ENCODE measurements around the gene SRSF2.
"Not testable (repeated sequence)": the region's sequence is repeated elsewhere in the genome, so short reads cannot be mapped to it uniquely, and the experiment has no call there.

The SRSF2 gene

DNA sequence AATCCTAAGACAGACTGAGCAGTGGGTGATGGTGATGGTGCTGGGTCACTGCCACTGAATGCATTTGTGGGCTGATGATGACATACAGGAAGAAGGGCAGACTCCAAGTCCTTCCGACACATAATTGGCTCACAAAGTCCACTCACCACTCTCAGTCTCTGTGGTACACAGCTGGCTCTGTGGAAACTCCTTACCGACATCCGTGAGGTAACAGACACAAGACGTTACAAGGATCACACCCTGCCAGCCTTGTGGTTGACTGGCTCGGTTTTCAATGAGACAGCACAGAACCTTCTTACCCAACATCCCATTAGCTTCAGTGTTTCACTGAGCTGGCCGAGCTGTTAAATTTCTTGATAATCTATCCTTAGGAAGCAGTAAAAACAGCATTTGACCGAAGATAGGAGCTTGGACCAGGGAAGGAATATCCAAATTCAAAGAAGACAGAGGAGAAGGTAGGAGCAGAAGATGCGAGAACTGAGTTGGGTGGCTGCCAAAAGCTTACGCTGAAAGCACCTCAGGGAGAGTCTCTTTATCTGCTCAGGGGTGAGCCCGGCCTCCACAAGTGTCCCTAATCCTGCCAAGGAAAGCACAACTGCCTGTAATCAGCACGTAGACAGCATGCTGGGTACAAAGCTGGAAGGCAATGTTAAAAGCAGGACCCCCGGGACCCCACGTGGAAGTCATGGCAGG lies 20.8 kb downstream of the SRSF2 start:
- Histone ChIP-seq H3K4me3 (ENCODE audit: low read depth in 1 of 2, low read length in 2 of 2) (no peak overlapping the region), H3K4me1 (ENCODE audit: control insufficient read depth in 1 of 2, insufficient read depth in 2 of 2, low read length in 2 of 2) (peaks cover 1 to 38% of the 10 kb centered on the region in 2 donors), H3K27ac (ENCODE audit: low read length) (peak overlapping the region; percentile 62), H3K9me3 (ENCODE audit: control insufficient read depth in 1 of 2, low read length in 2 of 2) (no peaks in the 10 kb centered on the region), H3K27me3 (ENCODE audit: low read depth, low read length) (no peaks in the 10 kb centered on the region), H3K36me3 (ENCODE audit: control insufficient read depth in 1 of 2, insufficient read depth in 2 of 2, low read length in 2 of 2) (peaks cover 61 to 80% of the 10 kb centered on the region in 2 donors)

DNA sequence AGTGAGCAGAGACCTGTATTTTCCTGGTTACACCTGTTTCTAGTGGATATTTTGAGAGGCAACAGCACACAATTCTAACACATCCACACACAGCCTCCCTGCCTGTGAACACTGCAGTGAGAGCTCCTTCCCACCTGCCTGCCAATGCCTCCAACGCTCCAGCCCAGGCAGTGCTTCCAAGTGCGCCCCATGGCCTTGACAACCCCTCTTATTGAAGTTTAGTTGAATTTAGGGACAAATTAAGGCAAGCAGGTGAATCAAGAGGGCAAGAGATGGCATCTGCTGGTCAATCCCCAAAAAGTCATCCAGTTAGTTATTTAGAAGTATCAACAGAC lies 21.7 kb downstream of the SRSF2 start:
- Histone ChIP-seq H3K4me3 (ENCODE audit: low read depth in 1 of 2, low read length in 2 of 2) (no peak overlapping the region), H3K27ac (ENCODE audit: low read length) (peak overlapping the region; percentile 46), H3K36me3 (ENCODE audit: control insufficient read depth in 1 of 2, insufficient read depth in 2 of 2, low read length in 2 of 2) (peaks cover 53 to 72% of the 10 kb centered on the region in 2 donors), H3K4me1 (ENCODE audit: control insufficient read depth in 1 of 2, insufficient read depth in 2 of 2, low read length in 2 of 2) (peaks cover 4 to 37% of the 10 kb centered on the region in 2 donors), H3K9me3 (ENCODE audit: control insufficient read depth in 1 of 2, low read length in 2 of 2) (no peaks in the 10 kb centered on the region), H3K27me3 (ENCODE audit: low read depth, low read length) (no peaks in the 10 kb centered on the region)

DNA sequence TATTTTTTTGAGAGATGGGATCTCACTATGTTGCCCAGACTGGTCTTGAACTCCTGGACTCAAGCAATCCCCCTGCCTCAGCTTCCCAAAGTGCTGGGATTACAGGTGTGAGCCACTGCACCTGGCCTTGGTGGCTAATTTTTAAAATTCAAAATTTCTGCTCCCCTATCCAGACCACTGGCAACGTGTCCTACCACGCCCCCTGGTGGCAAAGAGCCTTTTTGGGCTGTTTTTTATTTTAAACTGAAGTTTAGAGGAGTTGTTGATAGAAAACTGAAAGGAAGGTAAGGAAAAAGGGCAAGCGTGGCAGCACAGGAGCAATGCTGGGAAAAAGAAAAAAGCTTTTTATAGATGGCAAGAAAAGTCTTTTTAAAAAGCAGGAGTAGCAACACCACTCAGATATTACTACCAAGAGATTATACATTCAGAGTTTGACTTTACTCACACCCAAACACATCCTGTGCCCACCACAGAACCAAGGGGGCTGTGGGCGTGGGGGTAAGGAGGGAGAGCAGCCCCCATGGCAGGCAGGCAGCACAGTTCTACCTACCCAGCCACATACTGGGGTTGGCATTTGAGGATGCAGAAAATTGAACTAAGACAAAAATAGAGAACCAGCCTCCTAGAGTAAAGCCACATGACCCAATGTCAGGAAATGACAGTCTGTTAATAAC lies 22.2 kb downstream of the SRSF2 start:
- Histone ChIP-seq H3K36me3 (ENCODE audit: control insufficient read depth in 1 of 2, insufficient read depth in 2 of 2, low read length in 2 of 2) (peaks cover 48 to 67% of the 10 kb centered on the region in 2 donors), H3K4me1 (ENCODE audit: control insufficient read depth in 1 of 2, insufficient read depth in 2 of 2, low read length in 2 of 2) (peaks cover 4 to 37% of the 10 kb centered on the region in 2 donors), H3K27ac (ENCODE audit: low read length) (peak overlapping the region; percentile 46), H3K9me3 (ENCODE audit: control insufficient read depth in 1 of 2, low read length in 2 of 2) (no peaks in the 10 kb centered on the region), H3K4me3 (ENCODE audit: low read depth in 1 of 2, low read length in 2 of 2) (no peak overlapping the region), H3K27me3 (ENCODE audit: low read depth, low read length) (no peaks in the 10 kb centered on the region)

DNA sequence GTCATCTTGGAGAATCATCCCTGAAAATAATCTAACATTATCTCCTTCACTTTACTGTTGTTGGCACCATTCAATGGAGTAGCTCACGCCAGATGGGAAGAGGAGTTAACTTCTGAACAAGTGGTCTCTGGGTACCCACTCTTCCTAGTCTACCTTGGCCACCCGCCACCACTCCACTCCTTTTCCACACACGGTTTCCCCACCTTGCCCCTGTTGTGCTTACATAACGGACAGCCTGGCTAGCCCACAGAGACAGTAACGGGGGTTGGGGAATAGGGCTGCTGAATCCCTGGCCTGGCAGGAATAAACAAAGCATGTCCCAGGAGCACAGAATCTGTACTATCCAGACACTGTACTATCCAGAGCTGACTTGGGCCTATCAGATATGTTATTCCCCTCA lies 22.8 kb downstream of the SRSF2 start:
- peaks cover 42 to 60% of the 10 kb centered on the region in 2 donors for H3K36me3 ChIP-seq (ENCODE audit: control insufficient read depth in 1 of 2, insufficient read depth in 2 of 2, low read length in 2 of 2)
- no peaks in the 10 kb centered on the region for H3K27me3 ChIP-seq (ENCODE audit: low read depth, low read length)
- no peak overlapping the region for H3K27ac ChIP-seq (ENCODE audit: low read length)
- H3K4me3 ChIP-seq (ENCODE audit: low read depth in 1 of 2, low read length in 2 of 2): no peak overlapping the region
- H3K4me1 ChIP-seq (ENCODE audit: control insufficient read depth in 1 of 2, insufficient read depth in 2 of 2, low read length in 2 of 2): peaks cover 4 to 37% of the 10 kb centered on the region in 2 donors
- no peaks in the 10 kb centered on the region for H3K9me3 ChIP-seq (ENCODE audit: control insufficient read depth in 1 of 2, low read length in 2 of 2)

DNA sequence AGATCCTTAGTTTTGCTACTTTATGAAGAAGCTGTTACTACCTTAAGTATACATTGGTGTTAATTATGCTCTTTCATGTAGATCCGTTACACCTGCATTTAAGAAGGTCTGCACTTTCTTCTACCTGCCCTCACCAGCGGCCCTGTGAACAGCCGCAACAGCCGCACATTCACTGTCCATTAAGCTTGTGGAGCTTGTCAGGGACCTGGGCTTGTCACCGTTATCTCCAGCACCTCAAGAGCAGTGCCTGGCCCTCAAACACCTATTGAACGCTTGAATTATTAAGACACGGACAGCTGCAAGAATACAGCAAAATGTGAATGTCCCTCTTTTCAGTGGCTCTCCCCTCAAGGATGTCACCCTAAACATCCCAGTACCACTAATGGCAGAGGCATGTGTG lies 23.4 kb downstream of the SRSF2 start:
- peaks cover 4 to 40% of the 10 kb centered on the region in 2 donors for H3K4me1 ChIP-seq (ENCODE audit: control insufficient read depth in 1 of 2, insufficient read depth in 2 of 2, low read length in 2 of 2)
- no peaks in the 10 kb centered on the region for H3K9me3 ChIP-seq (ENCODE audit: control insufficient read depth in 1 of 2, low read length in 2 of 2)
- H3K36me3 ChIP-seq (ENCODE audit: control insufficient read depth in 1 of 2, insufficient read depth in 2 of 2, low read length in 2 of 2): peaks cover 36 to 55% of the 10 kb centered on the region in 2 donors
- H3K27ac ChIP-seq (ENCODE audit: low read length): no peak overlapping the region
- H3K4me3 ChIP-seq (ENCODE audit: low read depth in 1 of 2, low read length in 2 of 2): no peak overlapping the region
- H3K27me3 ChIP-seq (ENCODE audit: low read depth, low read length): no peaks in the 10 kb centered on the region

DNA sequence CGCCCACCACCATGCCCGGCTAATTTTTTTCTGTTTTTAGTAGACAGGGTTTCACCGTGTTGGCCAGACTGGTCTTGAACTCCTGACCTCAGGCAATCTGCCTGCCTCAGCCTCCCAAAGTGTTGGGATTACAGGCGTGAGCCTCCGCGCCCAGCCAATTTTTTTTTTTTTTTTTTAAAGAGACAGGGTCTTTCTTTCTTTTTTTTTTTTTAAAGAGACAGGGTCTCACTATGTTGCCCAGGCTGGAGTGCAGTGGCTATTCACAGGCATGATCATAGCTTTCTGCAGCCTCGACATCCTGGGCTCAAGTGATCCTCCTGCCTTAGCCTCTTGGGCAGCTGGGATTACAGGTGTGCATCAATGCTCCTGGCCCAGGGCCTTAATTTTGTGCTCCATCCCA lies 24.8 kb downstream of the SRSF2 start:
- H3K27ac ChIP-seq (ENCODE audit: low read length); H3K9me3 ChIP-seq (ENCODE audit: control insufficient read depth in 1 of 2, low read length in 2 of 2); H3K4me3 ChIP-seq (ENCODE audit: low read depth in 1 of 2, low read length in 2 of 2); H3K27me3 ChIP-seq (ENCODE audit: low read depth, low read length): not testable (repeated sequence)
- H3K4me1 ChIP-seq (ENCODE audit: control insufficient read depth in 1 of 2, insufficient read depth in 2 of 2, low read length in 2 of 2): peaks cover 10 to 54% of the 10 kb centered on the region in 2 donors
- H3K36me3 ChIP-seq (ENCODE audit: control insufficient read depth in 1 of 2, insufficient read depth in 2 of 2, low read length in 2 of 2): peaks cover 27 to 40% of the 10 kb centered on the region in 2 donors

DNA sequence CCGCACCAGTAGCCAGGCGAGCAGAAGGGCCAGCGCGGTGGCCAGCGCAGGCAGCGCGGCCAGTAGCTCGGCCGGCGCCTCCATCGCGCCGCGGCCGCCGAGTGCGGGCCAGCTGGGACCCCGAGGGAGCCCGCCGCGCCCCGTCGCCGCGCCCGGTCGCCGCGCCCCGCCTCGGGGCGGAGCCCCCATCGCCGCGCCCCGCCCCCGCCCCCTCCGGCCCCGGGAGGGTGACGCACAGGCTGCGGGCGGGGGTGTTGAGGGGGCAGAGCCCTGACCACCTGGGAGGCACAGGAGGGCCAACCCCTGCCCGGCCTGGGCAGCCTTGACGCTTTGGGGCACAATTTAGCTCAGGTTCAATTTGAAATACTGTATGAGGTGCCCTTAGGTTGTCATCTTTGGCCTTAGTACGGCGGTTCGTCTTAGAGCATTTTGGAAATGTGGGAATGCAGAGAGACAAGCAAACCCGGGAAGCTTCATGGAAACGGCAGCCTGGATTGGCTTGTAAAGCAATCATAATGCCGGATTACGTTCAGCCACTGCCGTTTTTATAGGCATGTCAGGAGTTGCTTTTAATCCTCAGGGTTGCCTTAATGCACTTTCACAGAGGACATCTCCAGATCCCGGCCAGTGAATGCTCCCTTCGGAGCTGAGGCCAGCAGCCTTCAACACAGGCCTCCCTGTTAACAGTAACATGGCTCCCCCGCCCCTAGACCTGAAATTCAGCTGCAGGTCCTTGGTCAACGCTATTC lies 26.1 kb downstream of the SRSF2 start, which contains the start of gene MXRA7:
Gene MXRA7 (minus strand): TSS at position 103 of the 749 bp plus-strand sequence. CDS start 19 bp downstream, at position 84.
- peak within 1 kb of the TSS; percentile 95 for H3K27ac ChIP-seq (ENCODE audit: low read length)
- peaks cover 18 to 27% of the 10 kb centered on the region in 2 donors for H3K36me3 ChIP-seq (ENCODE audit: control insufficient read depth in 1 of 2, insufficient read depth in 2 of 2, low read length in 2 of 2)
- no peaks in the 10 kb centered on the region for H3K27me3 ChIP-seq (ENCODE audit: low read depth, low read length)
- H3K9me3 ChIP-seq (ENCODE audit: control insufficient read depth in 1 of 2, low read length in 2 of 2): no peaks in the 10 kb centered on the region
- H3K4me1 ChIP-seq (ENCODE audit: control insufficient read depth in 1 of 2, insufficient read depth in 2 of 2, low read length in 2 of 2): peaks cover 13 to 52% of the 10 kb centered on the region in 2 donors
- peak within 1 kb of the TSS; percentile 67 to 72 for H3K4me3 ChIP-seq (ENCODE audit: low read depth in 1 of 2, low read length in 2 of 2)

DNA sequence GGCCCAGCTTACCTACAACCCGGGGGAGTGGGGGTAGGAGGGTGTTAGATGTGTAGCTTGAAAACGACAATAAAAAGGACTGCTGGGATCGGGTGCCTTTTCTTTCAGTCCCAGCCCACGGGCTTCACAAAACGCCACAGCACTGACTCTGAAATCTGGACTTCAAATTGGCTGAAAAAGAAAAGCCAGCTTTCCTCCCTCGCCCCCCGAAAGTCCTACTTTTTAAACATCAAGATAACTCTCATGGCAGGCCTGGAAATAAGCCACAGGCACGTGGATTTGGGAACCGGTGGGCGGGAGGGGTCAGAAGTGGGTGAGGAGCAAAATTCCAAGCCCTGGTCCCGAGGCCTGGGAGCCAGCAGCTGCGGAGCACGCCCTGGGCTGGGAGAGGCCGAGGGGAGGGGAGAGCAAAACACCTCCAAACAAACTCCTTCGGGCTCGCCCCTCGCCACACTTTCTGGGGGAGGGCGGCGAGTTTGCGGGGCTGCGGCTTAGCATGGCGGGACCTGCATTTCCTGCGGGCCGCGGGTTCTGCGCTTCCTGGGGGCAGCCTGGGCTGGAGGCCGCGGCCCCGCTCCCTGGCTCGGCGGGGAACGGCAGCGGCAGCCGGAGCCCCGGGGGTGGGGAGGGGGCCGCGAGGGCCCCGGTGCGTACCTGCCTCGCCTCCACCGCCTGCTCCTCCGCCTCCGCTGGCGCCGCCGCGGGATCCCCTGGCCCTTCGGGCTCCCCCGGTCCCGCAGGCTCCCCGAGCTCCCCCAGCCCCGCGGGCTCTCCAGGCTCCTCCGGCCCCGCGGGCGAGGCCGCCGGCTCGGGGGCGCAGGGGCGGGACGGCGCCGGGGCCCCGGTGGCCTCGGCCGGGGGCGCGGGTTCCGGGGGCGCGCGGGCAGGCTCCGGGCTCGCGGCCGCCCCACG lies 26.9 kb downstream of the SRSF2 start:
- H3K4me1 ChIP-seq (ENCODE audit: control insufficient read depth in 1 of 2, insufficient read depth in 2 of 2, low read length in 2 of 2): peaks cover 13 to 44% of the 10 kb centered on the region in 2 donors
- not testable (repeated sequence) for H3K27me3 ChIP-seq (ENCODE audit: low read depth, low read length); H3K9me3 ChIP-seq (ENCODE audit: control insufficient read depth in 1 of 2, low read length in 2 of 2)
- peak overlapping the region; percentile 67 to 72 for H3K4me3 ChIP-seq (ENCODE audit: low read depth in 1 of 2, low read length in 2 of 2)
- peak overlapping the region; percentile 95 for H3K27ac ChIP-seq (ENCODE audit: low read length)
- peaks cover 18 to 19% of the 10 kb centered on the region in 2 donors for H3K36me3 ChIP-seq (ENCODE audit: control insufficient read depth in 1 of 2, insufficient read depth in 2 of 2, low read length in 2 of 2)

DNA sequence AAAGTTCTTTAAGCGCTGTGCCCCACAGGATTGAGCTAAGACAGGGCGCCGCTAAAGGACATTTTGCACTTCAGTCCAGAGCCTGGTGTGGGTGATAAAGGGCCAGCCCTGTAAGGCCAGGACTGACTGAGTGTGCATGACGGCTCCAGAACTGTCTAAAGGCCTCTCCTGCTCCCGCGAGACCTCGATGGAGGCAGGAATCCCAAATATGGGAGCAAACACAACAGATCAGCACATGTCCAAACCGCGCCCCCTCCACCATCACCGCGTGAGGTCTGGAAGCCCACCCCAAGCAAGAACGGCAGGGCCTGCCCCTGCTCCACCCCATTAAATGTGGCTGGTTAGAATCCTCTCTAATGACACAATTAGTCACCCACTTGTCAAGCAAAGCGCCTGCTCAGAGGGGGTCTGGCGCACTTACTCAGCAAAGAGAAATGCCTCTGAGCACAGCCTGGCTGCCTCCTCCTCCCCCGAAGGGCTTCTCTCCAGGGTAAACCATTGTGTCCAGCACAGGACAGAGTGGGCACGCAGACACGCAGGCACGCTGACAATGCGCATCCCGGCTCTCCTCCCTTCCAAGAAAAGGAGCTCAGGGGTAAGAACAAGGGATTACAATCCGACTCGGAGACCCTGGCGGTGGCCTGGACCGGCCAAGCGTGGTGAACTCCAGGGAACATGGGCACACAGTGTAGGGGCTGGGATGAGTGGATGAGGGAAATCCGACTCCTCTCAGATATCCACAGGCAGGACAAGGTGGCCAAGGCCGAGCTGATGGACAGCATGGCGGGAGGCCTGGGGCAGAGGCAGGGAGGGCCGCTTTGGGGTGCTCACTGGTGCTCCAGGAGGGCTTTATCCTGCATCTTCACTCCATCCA lies 27.8 kb downstream of the SRSF2 start:
- H3K36me3 ChIP-seq (ENCODE audit: control insufficient read depth in 1 of 2, insufficient read depth in 2 of 2, low read length in 2 of 2): peaks cover 16 to 17% of the 10 kb centered on the region in 2 donors
- peaks cover 13 to 43% of the 10 kb centered on the region in 2 donors for H3K4me1 ChIP-seq (ENCODE audit: control insufficient read depth in 1 of 2, insufficient read depth in 2 of 2, low read length in 2 of 2)

More for the DNA sequence above, 27.8 kb downstream of the SRSF2 start:
- peak overlapping the region; percentile 67 to 72 for H3K4me3 ChIP-seq (ENCODE audit: low read depth in 1 of 2, low read length in 2 of 2)
- no peaks in the 10 kb centered on the region for H3K9me3 ChIP-seq (ENCODE audit: control insufficient read depth in 1 of 2, low read length in 2 of 2)
- no peaks in the 10 kb centered on the region for H3K27me3 ChIP-seq (ENCODE audit: low read depth, low read length)
- H3K27ac ChIP-seq (ENCODE audit: low read length): peak overlapping the region; percentile 95

All from muscle layer of duodenum (tissue), 2 donors.